Fibroblast of mammary gland (primary cell): Measurements from ENCODE around the gene LSM7.

Experiments used
- DNase-seq: peaks from one replicate; pipeline ENCODE4 v3.0.0-alpha.2; 2010; ENCODE audit warnings: low read depth
- H3K4me3 ChIP-seq: 2 replicates; pipeline ENCODE4 v1.5.1; 2011; ENCODE audit warnings: low read depth, mild to moderate bottlenecking, low read length, moderate library complexity; ENCODE audit not compliant: control insufficient read depth
- TF ChIP-seq, protein P1 (sequence below): conservative IDR thresholded peaks from 2 replicates; pipeline ENCODE4 v1.5.1; 2011; ENCODE audit warnings: low read depth, low read length, inconsistent platforms; ENCODE audit not compliant: control insufficient read depth, insufficient read depth

The LSM7 gene

DNA sequence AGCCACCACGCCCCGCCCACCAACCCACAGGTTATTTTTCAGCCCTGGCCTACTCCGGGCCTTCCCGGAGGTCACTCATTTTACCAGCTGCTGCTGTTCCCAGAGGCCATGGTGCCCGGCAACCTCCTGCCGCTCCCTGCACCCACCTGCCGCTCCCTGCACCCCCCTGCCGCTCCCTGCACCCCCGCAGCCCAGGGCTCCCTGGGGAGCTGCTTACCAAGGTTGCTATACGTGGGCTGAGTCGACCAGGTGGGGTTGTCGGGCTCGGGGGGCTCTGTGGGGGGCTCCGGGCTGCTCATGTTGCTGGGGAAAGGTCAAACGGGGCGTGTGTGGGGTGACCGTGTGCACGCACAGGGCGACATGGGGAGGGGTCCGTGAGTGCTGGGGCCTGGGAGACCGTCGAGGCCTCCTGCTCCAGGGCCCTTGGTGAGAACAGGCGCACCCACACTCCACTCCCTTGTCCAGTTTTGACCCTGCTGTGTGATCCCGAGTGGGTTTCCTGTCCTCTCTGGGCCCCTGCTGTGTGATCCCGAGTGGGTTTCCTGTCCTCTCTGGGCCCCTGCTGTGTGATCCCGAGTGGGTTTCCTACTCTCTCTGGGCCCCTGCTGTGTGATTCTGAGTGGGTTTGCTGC lies 47.6 kb downstream of the LSM7 start:
- TF ChIP-seq, protein P1, sequence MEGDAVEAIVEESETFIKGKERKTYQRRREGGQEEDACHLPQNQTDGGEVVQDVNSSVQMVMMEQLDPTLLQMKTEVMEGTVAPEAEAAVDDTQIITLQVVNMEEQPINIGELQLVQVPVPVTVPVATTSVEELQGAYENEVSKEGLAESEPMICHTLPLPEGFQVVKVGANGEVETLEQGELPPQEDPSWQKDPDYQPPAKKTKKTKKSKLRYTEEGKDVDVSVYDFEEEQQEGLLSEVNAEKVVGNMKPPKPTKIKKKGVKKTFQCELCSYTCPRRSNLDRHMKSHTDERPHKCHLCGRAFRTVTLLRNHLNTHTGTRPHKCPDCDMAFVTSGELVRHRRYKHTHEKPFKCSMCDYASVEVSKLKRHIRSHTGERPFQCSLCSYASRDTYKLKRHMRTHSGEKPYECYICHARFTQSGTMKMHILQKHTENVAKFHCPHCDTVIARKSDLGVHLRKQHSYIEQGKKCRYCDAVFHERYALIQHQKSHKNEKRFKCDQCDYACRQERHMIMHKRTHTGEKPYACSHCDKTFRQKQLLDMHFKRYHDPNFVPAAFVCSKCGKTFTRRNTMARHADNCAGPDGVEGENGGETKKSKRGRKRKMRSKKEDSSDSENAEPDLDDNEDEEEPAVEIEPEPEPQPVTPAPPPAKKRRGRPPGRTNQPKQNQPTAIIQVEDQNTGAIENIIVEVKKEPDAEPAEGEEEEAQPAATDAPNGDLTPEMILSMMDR: no peak
- H3K4me3 ChIP-seq: no peak overlapping the region
- DNase-seq: no peak

GRCh38 chr19:2278459-2279158 lies 49.8 kb downstream of the LSM7 start:
- H3K4me3 ChIP-seq: no peak overlapping the region
- no peak for DNase-seq
- TF ChIP-seq, protein P1: no peak

DNA sequence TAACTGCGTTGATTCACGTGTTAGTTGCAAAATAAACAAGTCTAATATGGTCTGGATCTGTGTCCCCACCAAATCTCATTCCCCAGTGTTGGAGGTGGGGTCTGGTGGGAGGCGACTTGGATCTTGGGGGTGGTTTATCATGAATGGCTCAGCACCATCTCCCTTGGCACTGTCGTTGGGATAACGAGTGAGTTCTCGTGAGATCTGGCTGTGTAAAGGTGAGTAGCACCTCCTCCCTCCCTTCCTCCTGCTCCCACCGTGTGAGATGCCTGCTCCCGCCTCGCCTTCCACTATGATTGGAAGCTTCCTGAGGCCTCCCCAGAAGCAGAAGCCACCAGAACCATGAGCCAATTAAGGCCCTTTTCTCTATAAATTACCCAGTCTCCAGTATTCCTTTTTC lies 51.2 kb downstream of the LSM7 start:
- TF ChIP-seq, protein P1: no peak
- no peak overlapping the region for H3K4me3 ChIP-seq
- no peak for DNase-seq

DNA sequence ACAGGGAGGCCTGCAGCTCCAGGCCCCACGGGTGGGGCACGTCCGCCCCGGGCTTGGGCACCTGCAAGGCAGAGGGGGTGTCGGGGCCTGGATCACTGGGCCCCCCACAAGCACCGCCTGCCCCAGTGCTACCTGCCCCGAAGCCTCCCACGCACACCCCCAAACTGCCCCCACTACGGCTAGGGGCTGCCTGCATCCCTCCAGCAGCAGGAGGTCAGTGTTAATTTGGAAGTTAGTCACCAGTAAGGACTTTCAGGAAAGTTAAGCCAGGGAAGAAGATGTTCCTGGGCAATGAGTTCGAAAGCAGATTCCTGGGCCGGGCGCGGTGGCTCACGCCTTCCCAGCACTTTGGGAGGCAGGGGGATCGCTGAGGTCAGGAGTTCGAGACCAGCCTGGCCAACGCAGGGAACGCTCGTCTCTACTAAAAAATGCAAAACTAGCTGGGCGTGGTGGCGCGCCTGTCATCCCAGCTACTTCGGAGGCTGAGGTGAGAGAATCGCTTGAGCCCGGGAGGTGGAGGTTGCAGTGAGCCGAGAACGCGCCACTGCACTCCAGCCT lies 51.9 kb downstream of the LSM7 start:
- no peak overlapping the region for H3K4me3 ChIP-seq
- DNase-seq: no peak
- TF ChIP-seq, protein P1: no peak

DNA sequence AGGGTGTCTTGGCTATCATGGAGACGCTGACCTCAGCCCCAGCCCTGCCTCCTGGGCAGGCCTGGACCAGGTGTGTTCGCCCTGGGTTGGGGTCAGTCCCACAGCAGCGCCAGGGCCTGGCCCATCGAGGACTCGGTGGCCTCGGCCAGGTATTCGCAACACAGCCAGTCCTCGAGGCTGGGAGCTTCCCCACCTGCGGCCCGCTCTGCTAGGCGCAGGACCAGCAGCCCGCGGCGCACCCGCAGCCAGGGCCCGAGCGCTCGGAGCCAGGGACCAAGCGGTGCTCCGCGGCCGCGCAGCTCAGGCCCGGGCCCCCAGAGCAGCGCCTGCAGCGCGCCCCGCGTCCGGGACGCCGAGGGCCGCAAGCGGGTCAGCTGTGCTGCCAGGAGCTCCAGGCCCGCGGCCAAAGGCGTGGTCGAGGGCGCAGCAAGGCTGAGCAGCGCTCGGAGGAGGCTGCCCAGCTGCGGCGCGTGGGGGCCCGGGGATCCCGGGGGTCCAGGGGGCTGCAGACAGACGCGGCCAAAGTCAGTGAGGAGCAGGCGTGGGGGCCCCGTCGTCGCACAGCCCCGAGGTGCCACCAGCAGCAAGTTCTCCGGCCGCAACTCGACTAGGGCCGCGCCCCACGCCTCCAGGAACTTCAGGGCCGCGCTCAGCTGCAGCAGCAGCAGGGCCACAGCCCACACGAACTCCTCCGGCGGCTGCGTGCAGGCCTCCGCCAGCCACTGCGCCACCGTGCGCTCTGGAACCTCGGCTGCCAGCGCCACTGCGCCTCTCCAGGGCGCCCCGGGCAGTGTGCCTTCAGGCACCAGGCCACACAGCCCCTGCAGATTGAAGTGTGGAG lies 52.6 kb downstream of the LSM7 start:
- TF ChIP-seq, protein P1: no peak
- no peak overlapping the region for H3K4me3 ChIP-seq
- no peak for DNase-seq

DNA sequence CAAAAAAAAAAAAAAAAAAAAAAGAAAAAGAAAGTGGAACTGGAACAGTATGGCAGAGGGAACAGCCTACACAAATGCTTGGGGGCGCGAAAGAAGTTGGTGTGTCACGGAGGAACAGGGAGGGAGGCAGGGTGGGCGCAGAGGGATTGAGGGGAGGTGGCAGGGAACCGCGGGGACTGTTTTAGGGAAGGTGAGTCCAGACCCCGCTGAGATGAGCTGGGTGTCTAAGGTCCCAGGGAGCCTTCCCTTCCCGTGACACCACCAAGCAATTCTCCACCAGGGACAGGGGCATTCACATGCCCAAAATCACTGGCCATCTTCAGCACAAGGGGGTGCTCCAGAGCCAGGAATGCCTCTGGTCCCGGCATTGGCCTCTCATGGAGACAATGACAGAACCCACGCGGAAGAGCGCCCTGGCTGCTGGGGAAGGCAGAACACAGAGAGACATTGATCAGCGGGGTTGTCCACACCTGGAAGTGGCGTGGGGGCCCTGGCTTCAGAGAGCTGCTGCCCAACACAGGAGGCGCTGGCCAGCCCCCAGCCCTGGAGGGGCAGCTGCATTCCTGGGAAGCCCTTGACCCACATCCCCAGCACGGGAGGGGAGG lies 53.4 kb downstream of the LSM7 start:
- no peak overlapping the region for H3K4me3 ChIP-seq
- peak; percentile 76 for DNase-seq
- TF ChIP-seq, protein P1: peak; percentile 76
